ENCODE measurements around the gene TEAD1.

Gene TEAD1

DNA sequence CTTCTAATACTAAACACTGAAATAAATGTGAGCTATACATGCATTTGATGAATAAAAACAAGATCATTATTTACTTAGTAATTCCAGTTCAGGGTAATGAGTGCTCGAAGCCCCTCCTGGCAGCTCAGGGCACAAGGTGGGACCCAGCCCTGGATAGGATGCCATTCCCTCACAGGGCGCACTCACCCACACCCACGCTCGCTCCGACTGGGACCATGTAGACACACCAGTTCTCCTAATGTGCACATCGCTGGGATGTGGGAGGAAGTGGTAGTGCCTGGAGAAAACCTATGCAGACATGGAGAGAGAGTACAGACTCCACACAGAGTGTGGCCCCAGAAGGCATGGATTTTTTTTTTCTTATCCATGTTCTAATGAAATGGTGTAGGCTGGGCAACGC, 290.4 kb downstream of the TEAD1 start:
- no peak for DNase-seq

DNA sequence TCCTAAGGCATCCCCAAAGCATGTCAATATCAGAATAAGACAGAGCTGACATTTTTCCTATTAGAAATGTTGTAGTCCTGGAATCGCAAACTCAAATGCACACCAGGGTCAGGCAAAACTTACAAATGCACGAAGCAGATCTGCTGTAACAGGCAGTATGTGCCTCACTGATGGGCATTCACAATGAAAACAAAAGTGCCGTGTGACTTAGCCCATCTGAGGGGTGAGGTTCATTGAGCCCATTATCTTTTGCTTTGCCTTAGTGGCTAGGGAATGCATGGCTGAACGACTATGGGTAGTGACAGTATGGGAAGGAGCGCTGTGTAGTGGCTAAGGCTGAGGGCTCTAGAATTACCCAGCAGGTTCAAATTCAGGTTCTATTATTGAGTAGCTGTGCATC, 291.8 kb downstream of the TEAD1 start:
- DNase-seq, result no peak

DNA sequence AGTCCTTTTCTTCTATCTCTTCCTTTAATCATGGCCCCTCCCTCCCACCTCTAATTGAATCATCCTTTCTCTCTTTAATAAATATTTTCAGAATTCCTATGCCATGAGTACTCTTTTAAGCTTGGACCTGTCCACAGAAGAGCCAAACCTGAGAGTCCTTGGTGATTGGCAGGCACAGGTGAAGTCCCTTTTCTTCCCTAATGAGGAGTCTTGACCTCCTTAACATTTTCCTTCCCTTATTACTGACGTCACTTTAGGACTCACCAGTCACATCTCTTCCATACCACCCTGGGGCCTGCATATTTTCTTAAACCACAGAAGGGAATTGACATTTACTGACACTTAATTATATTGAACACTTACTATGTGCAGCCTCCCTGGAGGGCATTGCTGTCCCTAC, 293.9 kb downstream of the TEAD1 start:
- DNase-seq, result no peak

DNA sequence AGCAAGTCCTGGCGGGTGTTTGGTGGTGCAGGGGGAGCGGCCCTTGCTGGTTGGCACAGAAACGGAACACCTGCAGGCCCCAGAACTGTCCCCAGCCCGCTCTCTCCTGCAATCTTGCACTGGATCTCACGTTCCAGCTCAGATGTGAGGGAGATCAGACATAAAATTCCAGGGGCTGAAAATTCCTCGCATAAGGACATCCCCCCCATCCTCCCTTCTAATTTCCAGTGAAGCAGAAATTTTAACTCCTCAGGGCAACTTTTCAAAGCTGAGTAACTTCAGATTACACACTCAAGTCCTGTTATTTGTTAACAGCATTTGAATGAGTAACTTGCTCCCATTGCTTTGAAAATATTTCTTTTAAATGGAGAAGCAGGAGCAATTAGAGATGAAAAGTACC, 294.6 kb downstream of the TEAD1 start:
- DNase-seq, result no peak

DNA sequence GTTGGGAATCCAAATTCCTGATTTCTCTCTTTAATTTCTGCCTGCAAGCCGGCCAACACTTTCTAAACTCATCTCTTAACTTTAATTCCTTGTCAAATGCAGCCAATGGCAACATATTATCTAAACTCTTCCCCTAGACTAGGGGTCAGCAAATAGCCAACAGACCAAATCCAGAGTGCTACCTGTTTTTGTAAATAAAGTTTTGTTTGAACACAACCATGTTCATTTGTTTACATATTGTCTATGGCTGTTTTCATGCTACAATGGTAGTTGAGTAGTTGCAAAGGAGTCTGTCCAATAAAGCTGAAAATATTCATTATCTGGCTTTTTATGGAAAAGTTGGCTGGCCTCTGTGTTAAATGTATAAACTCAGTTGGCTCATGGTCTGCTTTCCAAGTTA, 297.7 kb downstream of the TEAD1 start:
- no peak for DNase-seq

DNA sequence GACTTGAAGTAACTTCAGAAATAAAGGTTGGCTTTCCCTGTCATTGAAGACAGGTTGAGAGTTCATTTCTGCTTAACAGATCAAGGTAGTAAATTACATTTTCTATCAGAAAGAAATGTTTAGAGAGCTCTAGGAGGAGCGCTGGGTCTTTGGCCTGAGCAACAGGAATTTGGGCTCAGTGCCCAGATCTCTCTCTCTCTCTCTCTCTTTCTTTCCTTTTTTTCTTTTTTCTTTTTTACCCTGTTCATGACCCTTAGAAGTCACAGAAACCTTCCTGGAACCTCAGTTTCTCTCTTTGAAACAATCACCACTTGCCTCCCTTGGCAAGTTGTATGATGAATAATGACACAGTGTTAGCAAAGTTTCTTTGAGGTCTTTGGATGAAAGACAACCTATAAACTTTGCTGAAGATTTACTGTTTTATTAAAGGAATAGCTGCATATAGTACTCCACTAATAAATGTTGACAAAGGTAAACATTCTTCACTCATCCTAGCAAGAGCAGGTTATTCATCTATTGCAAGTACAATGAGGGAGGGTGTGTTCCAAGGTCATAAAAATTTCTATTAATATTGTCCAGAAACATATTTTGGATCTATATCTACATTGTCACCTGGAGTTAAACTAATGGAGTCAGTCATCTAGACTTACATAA, 299.4 kb downstream of the TEAD1 start:
- no peak for DNase-seq

DNA sequence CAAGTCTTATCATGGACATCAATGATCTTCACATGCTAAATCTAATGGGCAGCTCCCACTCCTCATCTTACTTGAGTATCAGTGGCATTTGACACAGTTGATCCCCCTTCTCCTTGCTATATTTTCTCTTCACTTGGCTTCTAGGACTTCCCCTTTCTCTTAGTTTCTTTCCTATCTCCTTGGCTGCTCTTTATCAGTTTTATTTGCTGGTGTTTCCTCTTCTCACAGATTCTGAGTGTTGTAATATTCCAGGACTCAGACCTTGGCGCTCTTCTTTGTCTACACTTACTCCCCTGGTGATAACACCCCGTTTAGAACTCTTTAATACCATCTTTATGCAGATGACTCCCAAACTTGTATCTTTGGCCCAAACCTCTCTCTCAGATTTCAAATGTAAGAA, 301.0 kb downstream of the TEAD1 start:
- no peak for DNase-seq

DNA sequence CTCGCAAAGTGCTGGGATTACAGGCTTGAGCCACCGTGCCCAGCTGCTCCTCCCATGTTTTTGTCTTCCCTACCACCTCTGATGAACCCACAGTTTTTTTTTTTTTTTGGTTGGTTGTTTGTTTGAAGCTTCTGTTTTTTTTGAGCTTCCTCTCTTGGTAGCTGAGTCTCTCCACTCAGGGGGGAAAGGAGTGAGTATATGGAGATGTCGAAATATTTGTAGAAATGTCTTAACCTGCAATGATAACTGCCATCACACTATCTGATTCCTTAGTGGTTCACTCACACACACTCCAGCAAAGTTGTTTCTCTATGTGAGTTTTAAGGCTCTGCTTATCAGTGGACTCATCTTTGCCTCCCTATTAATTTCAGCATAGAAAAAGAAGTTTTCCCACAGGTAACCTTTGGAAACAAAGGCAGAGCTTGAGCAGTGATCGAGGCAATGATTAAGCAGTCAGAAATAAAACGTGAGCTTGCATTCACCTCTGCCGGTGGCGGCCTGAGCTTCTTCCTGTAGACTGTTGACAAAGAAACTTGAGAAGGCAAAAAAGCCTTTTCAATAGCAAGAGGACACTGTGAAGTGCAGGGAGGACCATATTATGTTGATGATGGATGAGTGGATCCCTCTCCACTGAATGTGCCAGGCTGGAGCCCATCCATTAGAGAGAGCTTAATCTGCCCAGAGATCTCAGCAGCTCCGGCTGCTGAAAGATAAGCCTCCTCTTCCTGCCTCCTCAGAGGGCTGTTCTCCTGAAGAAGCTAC, 305.9 kb downstream of the TEAD1 start:
- no peak for DNase-seq

DNA sequence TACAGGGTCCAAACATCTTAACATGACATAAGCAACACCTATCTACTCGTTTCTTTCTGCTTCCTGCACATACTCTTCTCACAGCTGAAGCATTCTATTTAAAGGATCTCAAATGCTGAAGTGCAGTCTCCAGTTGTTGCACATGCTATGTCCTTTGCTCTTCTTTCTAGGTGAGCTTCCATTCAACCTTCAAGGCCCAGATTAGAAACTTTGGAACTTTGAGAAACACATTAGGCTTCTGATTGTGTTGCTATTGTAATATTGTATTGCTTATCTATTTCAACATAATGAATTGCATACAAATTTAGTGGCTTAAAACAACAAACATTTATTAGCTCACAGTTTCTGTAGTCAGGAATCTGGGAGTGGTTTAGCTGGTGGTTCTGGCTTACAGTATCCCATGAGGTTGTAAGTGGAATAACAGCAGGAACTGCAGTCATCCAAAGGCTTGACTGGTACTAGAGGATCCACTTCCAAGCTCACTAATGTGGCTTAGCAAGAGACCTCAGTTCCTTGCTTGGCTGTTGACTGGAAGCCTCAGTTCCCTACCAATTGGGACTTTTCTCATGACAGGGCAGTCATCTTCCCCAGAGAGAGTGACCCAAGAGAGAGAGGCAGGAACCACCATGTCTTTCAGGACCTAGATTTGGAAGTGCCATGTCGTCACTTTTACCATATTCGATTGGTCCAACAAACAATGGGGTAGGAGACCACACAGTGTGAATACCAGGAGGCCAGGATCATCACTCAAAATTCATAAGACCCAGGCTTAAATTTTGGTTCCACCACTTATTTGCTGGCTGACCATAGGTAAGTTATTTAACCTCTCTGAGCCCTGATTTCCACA, 307.7 kb downstream of the TEAD1 start:
- DNase-seq, result no peak

DNA sequence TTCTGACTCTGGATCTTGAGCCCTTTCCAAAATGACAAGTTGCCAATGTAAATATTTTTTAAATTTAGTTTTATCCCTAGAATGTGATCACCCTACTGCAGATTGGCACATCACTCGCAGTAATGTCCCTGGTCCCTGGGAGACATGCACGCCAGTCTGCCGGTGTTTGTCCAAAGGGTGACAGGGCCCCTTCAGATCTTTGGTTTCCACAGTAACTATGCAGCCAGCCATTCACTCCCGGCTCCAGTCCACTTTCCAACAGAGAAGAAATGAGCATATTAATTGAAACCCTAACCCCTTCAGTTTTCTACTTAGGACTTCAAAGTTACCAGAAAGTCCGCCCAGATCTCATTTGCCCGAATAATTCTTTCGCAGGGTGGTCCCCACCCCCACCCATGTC, 309.1 kb downstream of the TEAD1 start:
- DNase-seq, result no peak

DNA sequence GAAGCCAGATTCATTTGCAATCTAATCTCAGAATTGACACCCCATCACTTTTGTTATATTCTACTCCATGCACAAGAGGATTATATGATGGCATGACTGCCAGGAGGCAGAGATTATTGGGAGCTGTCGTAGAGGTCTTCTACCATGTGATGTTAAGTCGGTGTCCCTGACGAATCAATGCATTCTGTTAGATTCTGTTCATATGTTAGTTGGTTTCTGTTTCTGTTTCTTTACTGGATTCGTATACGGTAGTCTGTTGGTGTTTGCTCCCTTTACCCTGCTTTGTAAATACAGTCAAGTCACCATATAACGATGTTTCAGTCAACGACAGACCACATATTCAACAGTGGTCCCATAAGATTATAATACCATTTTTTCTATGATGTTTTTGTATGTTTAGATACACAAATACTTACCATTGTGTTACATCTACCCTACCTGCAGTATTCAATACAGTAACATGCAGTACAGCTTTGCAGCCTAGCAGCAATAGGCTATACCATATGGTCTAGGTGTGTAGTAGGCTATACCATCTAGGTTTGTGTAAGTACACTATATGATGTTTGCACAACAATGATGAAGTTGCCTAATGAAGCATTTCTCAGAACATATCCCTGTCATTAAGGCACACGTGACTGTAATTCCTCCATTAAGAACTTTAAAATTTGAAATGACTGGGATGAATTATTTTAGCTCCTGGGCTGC, 312.1 kb downstream of the TEAD1 start:
- DNase-seq, result no peak

DNA sequence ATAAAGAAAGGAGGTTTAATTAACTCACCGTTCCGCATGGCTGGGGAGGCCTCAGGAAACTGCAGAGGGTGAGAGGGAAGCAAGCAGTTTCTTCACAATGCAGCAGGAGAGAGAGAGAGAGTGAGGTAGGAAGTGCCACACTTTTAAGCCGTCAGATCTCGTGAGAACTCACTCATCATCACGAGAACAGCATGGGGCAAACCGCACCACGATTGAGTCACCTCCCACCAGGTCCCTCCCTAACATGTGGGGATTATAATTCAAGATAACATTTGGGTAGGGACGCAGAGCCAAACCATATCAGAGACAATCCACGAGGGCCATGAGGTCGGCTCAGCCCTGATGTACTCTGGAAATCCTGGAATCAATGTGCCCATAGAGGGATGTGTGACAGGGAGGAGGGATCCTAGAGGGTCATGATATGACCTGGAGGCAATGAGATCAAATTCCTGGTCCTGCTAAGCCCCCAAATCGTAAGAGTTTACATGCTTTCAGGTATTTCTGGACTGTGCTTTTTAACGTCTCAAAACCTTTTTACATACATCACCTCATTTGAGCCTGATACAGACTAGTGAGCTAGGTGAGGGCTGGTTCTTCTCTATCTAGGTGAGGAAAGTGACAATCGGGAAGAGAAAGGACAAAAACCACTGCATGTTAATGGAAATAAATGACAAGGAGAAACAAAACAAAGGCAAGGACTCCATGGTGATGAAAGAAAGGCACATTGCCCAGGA, 315.4 kb downstream of the TEAD1 start:
- no peak for DNase-seq

DNA sequence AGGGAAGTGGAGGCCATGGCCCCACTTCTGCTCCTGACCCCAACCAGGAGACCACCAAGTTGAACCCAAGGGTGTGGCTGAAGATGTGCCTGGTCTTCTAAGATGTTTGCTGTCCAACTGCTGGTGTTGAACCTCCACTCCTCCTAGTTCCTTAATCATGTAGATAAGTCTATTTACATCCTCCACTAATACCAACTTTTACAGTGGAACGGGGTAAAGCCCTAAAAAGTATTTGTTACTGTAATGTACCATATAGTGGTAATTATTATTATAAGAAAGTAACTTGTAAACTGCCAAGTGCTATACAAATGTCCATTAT, 315.9 kb downstream of the TEAD1 start:
- no peak for DNase-seq

DNA sequence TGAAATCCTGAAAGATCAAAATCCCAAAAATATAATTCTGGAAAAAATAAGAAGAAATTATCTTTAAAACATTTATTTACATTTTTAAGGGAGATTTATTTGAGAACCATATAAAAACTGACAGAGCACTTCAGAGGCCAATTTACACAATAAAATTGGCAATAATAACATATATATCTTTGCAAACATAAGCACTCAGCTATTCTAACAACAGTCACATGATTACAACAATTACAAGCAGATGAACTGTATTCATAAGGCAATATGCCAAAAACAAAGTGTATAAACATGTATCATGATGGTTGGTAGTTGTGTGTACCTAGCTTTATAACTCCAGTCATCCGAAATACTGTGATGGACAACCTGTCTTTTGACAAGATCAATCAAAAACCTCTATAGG, 317.2 kb downstream of the TEAD1 start:
- DNase-seq, result no peak

DNA sequence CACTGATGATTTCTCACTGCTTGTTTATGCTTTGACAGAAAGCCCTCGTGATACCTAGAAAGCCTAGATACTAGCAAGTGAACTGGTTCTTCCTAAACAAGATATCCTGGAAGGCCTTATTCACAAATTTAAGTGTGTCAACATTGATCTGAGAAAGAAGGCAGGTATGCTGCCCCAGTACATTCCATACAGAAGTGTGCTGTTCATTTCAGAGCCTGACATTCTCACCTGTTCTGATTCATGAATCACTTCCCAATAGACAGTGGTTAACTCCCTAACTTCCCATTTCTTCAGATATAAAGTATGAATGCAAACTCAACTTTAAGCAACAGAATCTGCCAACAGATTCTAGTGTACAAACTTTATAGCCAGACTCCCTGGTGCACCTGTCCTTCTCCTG, 319.4 kb downstream of the TEAD1 start:
- DNase-seq, result no peak

Measured in femur (tissue), 1 donor.